GM18511 (cell line): ENCODE measurements around the gene TMEM252.

Experiments used
- ATAC-seq: cut with Tn5 transposase; IDR thresholded peaks from one replicate; pipeline ENCODE4 v1.9.1; 2021; ENCODE audit warnings: mild to moderate bottlenecking, moderate library complexity; ENCODE audit not compliant: unreplicated experiment

The TMEM252 gene

DNA sequence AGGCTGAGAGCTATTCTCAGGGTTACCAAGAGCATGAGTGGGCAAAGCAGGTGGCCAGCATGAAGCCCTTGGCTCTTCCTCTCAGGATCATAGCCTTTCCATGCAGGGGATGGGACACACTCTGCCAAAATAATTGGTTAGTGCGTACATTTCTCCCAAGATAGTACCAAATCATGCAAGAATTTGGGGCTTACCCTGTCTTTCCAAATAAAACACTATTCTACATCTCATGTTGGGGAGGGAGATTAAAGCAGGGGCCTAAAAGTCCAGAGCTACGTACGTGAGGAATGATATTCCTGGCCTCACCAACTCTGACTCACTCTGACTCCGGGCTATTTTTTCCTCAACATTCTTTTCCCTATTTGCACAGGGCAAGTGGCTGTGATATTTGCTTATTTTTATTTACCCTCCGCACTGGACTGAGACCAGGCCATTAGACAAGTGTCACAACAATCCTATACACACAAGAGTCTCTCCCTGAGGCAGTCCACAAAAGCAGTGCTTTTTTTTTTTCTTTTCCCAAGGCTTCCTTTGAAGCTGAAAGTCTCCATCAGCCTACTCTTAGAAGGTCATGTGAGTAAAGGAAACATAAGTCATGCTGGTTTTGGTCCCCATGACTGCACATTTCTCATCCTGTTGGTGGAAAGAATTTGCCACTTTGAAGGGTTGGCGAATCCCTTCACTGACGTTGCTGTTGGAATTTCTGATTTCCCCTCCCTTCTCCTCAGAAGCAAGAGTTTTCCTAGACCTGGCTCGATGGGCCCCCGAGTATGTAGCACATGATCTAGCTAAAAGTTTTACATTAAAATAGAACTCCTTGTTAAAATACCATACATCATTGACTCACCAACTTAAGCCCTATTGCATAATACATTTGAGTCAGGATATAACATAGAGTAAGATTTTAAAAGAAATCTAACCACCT, 40.0 kb downstream of the TMEM252 start:
- no peak for ATAC-seq

DNA sequence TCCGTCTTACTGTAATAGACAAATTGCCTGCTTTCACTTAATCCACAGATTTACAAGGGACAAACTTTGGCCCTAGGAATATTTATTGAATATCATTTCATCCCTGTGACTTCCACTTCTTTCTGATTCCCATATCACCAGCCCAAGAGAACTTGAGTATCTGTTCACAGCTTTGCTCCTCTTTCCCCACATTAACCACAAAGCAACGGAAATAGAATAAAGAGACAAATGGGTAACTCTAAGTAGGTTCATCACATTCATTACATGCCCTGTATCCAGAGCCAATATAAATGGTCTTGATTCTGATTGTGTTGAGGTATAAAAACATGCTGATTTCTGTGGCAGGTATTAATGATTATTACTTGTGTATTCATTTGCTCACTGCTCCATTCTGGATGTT, 41.9 kb downstream of the TMEM252 start:
- no peak for ATAC-seq

DNA sequence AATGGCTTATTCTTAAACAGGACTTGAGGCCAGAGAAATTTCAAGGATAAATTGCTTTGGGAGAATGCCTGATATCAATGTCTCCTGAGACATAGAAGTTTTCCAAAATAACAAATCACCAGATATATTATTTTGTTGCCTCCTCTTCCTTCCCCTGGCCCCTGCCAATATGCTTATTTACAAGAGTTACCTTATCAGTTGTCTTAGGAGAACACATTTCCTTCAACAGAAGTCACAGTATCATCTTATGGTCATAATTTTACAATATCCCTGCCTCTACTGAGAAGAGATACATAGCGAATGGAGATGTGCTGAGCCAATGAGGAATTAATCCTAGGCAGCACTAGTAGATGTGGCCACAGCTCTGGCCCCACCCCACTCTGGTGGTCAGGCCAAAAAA, 43.1 kb downstream of the TMEM252 start:
- no peak for ATAC-seq

DNA sequence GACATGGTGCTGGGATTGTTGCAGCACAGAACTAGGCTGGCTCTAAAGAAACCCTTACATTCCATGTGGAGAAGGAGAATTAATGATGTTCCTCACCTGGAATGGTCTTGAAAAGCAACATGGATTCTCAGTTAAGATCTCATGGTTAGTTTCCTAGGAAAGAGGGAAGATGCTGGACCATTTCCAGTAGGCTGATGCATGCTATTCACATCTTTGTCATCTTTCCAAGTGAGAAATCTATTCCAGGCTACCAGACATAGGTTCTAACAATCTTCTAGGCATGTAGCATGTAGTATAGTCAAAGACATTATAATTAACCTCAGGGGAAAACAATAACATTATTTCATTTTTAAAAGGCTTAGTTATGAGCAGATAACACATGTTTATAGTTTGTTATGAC, 44.3 kb downstream of the TMEM252 start:
- no peak for ATAC-seq

DNA sequence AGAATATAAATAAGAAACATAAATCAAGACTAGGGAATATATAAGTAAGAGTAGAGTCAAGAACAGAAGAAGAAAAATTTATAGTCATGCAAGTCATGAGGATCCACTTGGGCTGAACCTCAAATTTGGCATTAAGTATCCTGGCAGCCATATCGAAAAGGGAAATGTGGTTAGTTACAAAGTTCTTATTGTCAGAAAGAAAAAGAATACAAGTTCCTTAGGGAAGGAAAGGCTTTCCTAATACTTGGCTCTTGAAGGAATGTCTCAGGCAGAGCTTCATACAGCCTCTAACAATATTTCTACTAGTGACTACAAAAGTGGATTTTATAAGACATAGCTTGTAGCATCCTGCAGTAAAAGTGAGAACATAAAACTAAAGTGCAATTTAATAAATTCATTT, 45.4 kb downstream of the TMEM252 start:
- ATAC-seq: no peak

DNA sequence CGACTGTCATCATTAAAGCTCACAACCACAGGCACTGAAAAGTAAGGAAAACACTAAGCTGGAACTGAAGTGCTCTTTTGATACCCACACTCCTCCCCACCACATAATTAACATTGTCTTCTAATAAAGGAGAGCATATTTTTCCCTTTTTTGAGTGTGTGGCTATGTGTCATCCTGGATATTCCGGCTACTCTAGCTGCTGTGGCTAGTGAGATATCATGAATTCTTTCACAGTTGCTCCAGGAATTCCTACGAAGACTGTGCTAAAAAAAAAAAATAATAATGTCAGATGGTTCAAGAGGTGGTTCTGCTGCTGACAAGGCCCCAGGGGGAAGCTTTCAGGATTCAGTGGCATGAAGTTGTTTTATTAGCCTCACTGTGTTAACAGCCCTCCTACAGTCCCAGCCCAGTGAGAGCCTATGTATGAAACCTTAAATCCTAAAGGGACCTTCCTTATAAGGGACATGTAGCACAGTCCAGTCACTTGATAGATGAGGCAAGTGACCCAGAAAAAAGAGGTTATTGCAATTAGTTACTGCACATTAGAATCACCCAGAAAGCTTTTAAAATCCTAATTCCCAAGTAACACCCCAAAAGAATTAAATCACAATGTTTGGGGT, 46.6 kb downstream of the TMEM252 start:
- no peak for ATAC-seq

DNA sequence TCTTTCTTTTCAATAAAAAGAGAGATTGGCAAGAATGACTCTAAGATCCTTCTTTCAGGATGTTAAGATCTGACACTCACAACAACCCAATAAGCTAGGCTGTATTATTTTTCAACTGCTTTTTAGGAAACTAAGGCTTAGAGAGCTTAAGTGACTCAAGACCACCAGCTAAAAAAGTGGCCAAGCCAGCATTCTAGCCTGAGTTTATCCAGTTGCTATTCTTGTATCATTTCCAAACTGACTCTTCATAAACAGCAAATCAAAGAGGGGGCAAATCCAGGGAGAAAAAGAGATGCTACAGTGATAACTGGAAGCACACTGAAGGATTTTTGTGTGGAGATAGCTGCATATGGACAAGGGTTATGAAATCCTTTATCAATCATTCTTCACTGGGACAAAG, 47.1 kb downstream of the TMEM252 start:
- no peak for ATAC-seq

DNA sequence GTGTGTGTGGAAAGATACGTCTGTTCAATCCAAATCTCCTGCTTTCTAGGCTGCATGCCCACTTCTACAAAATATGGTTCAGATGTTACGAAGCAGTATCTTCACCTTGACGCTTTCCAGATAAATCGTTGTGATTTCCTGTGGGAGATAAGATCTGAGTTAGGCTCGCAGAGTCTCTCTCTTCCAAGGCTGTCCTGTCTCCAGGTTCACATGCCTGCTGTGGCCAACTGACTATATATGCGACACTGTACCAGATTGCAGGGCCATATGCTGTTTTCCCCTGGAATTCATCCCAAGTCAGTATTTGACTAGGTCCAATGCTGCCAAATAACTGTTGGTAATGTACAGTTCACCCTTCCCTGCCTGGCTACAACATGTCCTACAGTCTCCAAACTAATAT, 47.9 kb downstream of the TMEM252 start:
- no peak for ATAC-seq

DNA sequence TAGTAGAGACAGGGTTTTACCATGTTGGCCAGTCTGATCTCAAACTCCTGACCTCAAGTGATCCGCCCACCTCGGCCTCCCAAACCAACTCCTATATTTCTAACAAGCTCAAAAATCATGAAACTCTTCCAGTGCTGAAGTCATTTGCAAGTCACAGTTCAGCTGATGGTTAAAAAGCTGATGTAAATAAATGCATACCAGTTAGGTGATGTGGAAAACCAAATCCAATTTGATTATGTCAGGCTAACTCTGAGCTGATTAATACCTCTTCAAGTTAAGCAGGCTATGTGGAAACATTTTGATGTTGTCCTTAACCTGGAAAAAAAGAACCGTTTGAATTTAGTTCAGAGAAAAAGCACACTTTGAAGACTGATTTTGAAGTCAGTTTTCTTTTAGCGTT, 51.0 kb downstream of the TMEM252 start:
- ATAC-seq: no peak

DNA sequence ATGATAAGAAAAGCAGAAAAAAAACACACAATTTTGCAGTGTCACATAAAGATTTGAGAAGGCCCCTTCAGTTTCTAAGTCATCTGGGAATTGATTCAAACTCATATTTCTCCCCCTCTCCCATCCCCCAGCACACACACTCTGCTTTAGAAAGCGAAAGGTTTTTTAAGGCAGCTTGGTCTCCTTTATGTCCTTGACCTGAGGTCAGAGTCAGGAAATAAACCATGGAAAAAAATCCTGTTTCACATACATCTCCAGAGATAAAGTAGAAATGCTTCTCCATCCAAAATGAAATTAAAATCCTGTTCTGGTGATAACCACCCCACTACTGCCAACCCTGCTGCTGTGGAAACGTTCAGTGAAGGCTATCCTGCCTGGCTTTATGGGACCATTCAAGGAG, 52.6 kb downstream of the TMEM252 start:
- no peak for ATAC-seq
